HepG2 (cell line): Measurements from ENCODE around the gene ATM. TPM values are rescaled to one million over a fixed set of nuclear protein-coding genes. Genes with fewer than 3 reads are reported as not detected.

Source experiments
- ATAC-seq: fragments of 200-7000 bp; cut with Tn5 transposase; 3 replicates; pipeline ENCODE4 v1.9.1; 2020; ENCODE audit warnings: mild to moderate bottlenecking, moderate library complexity
- BruUV-seq: library from RNA; stranded (reverse); fragments of 400-500 nt; replicated peaks from 2 replicates; lab custom pipeline; 2021; lab: Mats Ljungman, UMichigan
- CTCF ChIA-PET: fragments of 300-600 bp; formaldehyde crosslinking; extraction: SDS; loops from one replicate; lab custom pipeline; 2021; ENCODE audit warnings: low total read pairs, inconsistent platforms, low intra/inter-chr PET ratio; lab: Yijun Ruan, JAX
- POLR2A ChIA-PET: fragments of 350-600 bp; sonication (Branson Sonifier 250); formaldehyde crosslinking; loops from one replicate; lab custom pipeline; 2020; ENCODE audit warnings: antibody characterized with exemption, inconsistent platforms; lab: Yijun Ruan, JAX
- DNase-seq: peaks from one replicate; pipeline ENCODE4 v3.0.0-alpha.2; 2015; ENCODE audit warnings: low spot score
- FAIRE-seq: peaks from 3 replicates; lab custom pipeline; 2011; peaks lifted over from hg19 to GRCh38; lab: Jason Lieb, UNC
- H2AFZ ChIP-seq: one replicate; pipeline ENCODE4 v1.6.1; 2011; ENCODE audit warnings: low read length, inconsistent platforms
- H3K27ac ChIP-seq: fragments of 300-600 bp; 3 replicates; pipeline ENCODE4 v1.8.0; 2011; ENCODE audit warnings: mixed run types, mild to moderate bottlenecking, mixed read lengths, low read length, inconsistent platforms; ENCODE audit not compliant: insufficient read depth; ENCODE audit errors: extremely low read length
- H3K27me3 ChIP-seq, 2 experiments: fragments of 200-600 bp in 1 of 2; 2 replicates in 1 of 2; 3 replicates in 1 of 2; pipeline versions ENCODE4 v1.6.0 to v1.8.0; 2011; ENCODE audit warnings: low read length in 2 of 2, mild to moderate bottlenecking in 2 of 2, moderate library complexity in 2 of 2, inconsistent platforms in 1 of 2; ENCODE audit not compliant: insufficient read depth in 2 of 2, control insufficient read depth in 1 of 2
- H3K36me3 ChIP-seq, 2 experiments: fragments of 200-600 bp in 1 of 2; replicated peaks in 1 of 2; 2 replicates in 1 of 2; 3 replicates in 1 of 2; pipeline versions ENCODE4 v1.5.1 to v1.8.0; 2011; ENCODE audit warnings: low read length in 2 of 2, inconsistent platforms in 1 of 2; ENCODE audit not compliant: insufficient read depth in 2 of 2, control insufficient read depth in 1 of 2
- H3K4me1 ChIP-seq: 2 replicates; pipeline ENCODE4 v1.5.1; 2012; ENCODE audit warnings: low read length, inconsistent platforms; ENCODE audit not compliant: insufficient read depth
- H3K4me2 ChIP-seq: 2 replicates; pipeline ENCODE4 v1.6.0; 2011; ENCODE audit warnings: low read depth, low read length, inconsistent platforms
- H3K4me3 ChIP-seq, 3 experiments: fragments of 200-600 bp in 1 of 3; sonication (generic), shearing (Covaris generic) in 1 of 3; replicated peaks in 1 of 3; 2 replicates each; pipeline ENCODE4 v1.5.1; 2011 to 2016; ENCODE audit warnings: low read length in 3 of 3, inconsistent platforms in 2 of 3, low read depth in 2 of 3, mild to moderate bottlenecking in 2 of 3, control low read depth in 1 of 3, mixed read lengths in 1 of 3; ENCODE audit not compliant: insufficient read depth in 1 of 3
- H3K79me2 ChIP-seq: one replicate; pipeline ENCODE4 v1.6.1; 2011; ENCODE audit warnings: low read length, inconsistent platforms; ENCODE audit not compliant: insufficient read depth
- H3K9ac ChIP-seq: 2 replicates; pipeline ENCODE4 v1.6.0; 2011; ENCODE audit warnings: mild to moderate bottlenecking, low read depth, low read length, inconsistent platforms; ENCODE audit not compliant: insufficient read depth
- H3K9me3 ChIP-seq: 2 replicates; pipeline ENCODE4 v1.5.1; 2012; ENCODE audit warnings: mild to moderate bottlenecking, low read length
- H4K20me1 ChIP-seq: 2 replicates; pipeline ENCODE4 v1.6.0; 2011; ENCODE audit warnings: inconsistent platforms, mild to moderate bottlenecking, low read length, moderate library complexity; ENCODE audit not compliant: insufficient read depth
- MATR3 ChIP-seq: sonication (generic); formaldehyde crosslinking; IDR thresholded peaks from 2 replicates; pipeline ENCODE4 v1.4.0; 2020; ENCODE audit warnings: missing genetic modification reagents
- MXI1 ChIP-seq: IDR thresholded peaks from 3 replicates; pipeline ENCODE4 v1.6.1; 2012; ENCODE audit warnings: low read depth, low read length, inconsistent platforms, borderline replicate concordance
- ZFP37 ChIP-seq: sonication (generic); formaldehyde crosslinking; IDR thresholded peaks from 2 replicates; pipeline ENCODE4 v1.4.0; 2020; ENCODE audit warnings: missing genetic modification reagents, borderline replicate concordance
- ZKSCAN5 ChIP-seq: sonication (generic); formaldehyde crosslinking; IDR thresholded peaks from 2 replicates; pipeline ENCODE4 v1.5.1; 2020; ENCODE audit warnings: mild to moderate bottlenecking, missing genetic modification reagents
- ZNF44 ChIP-seq: sonication (generic); formaldehyde crosslinking; IDR thresholded peaks from 2 replicates; pipeline ENCODE4 v1.5.1; 2020; ENCODE audit warnings: mild to moderate bottlenecking, missing genetic modification reagents
- ZNF7 ChIP-seq: IDR thresholded peaks from 2 replicates; pipeline ENCODE4 v1.6.1; 2016; ENCODE audit warnings: missing biosample characterization, missing genetic modification reagents
- ZNF746 ChIP-seq: sonication (generic); formaldehyde crosslinking; IDR thresholded peaks from 2 replicates; pipeline ENCODE4 v1.8.0; 2022; ENCODE audit warnings: mild to moderate bottlenecking, missing genetic modification reagents
- ZNF776 ChIP-seq: sonication (generic); formaldehyde crosslinking; IDR thresholded peaks from 2 replicates; pipeline ENCODE4 v1.4.0; 2020; ENCODE audit warnings: mild to moderate bottlenecking, missing genetic modification reagents
- WGBS: methylation state at CpG from one replicate; pipeline ENCODE4 v1.1.6; 2017; ENCODE audit warnings: low lambda C conversion rate; 5-methylcytosine and 5-hydroxymethylcytosine counted together
- in situ Hi-C: cut with HindIII; loops from 2 replicates; pipeline ENCODE4 v1.10.0; 2017; ENCODE audit warnings: low pct_unique_long_range_greater_than_20kb; ENCODE audit not compliant: extremely low pct_ligation_motif_present
- intact Hi-C: fragments of 100-400 bp; cut with micrococcal nuclease; formaldehyde crosslinking; loops from one replicate; pipeline ENCODE4 v1.10.0; 2022; ENCODE audit not compliant: unreplicated experiment
- polyA plus RNA-seq, 8 experiments: library from polyadenylated mRNA; depleted of rRNA in 3 of 8; stranded (reverse) in 7 of 8; unstranded in 1 of 8; fragments of >200 nt; fragmentation: Illumina TruSeq in 4 of 8; extraction: Trizol in 4 of 8; gene quantifications; 2 replicates each; pipeline versions ENCODE4 v1.2.1 to v1.2.3, GENCODE V29; 2011 to 2016; ENCODE audit warnings: low read depth in 4 of 8, missing spikeins in 1 of 8, mixed read lengths in 1 of 8; ENCODE audit not compliant: insufficient read depth in 1 of 8
- total RNA-seq, 5 experiments: library from RNA; depleted of rRNA; stranded (reverse); fragments of >200 nt; fragmentation: Illumina TruSeq; extraction: Trizol; gene quantifications; 2 replicates each; pipeline ENCODE4 v1.2.3, GENCODE V29; 2016; ENCODE audit warnings: low read depth in 1 of 5
- TF ChIP-seq, protein P1 (sequence below): sonication (generic); formaldehyde crosslinking; IDR thresholded peaks from 2 replicates; pipeline ENCODE4 v1.4.0; 2020; ENCODE audit warnings: low read depth, missing genetic modification reagents
- TF ChIP-seq, protein P2 (sequence below), 2 experiments: fragments of 450-650 bp in 1 of 2; sonication (generic) in 1 of 2; formaldehyde crosslinking in 1 of 2; IDR thresholded peaks; 2 replicates each; pipeline versions ENCODE4 v1.6.1 to v1.8.0; 2016 to 2022; ENCODE audit warnings: antibody characterized with exemption in 1 of 2, mild to moderate bottlenecking in 1 of 2, missing genetic modification reagents in 1 of 2

ATM gene
- total and polyA plus RNA-seq, 2 of the 13 experiments (the other 11 are each of a cell fraction or from before 2014, with no cell fraction given), result 40.0 to 71.6 TPM

DNA sequence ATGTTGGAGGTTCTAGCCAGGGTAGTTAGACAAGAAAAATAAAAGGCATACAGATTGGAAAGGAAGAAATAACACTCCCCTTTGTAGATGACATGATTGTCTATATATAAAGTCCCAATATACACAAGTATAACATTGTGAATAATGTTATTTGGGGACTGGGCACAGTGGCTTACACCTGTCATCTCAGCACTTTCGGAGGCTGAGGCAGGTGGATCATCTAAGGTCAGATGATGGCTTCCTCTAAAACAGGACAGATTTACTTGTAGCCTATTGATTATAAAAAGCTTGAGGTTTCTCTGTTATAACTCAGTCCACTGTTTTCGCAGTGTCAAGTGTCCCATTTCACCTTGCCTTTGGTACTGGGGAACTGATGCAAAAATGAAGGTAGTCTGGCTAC, 19.6 kb downstream of the ATM start:
- H3K27ac ChIP-seq, result no peak overlapping the region
- ATAC-seq (no peak), DNase-seq (no peak), FAIRE-seq (no peak)
- H3K79me2 ChIP-seq, result no peaks in the 10 kb centered on the region
- H4K20me1 ChIP-seq, result no peaks in the 10 kb centered on the region
- WGBS, result 100% methylated on average over 2 of the region's 2 CpGs
- H3K36me3 ChIP-seq, result peaks cover 5 to 21% of the 10 kb centered on the region in 2 experiments; a peak in 4 of 5 replicates
- H3K4me1 ChIP-seq, result peaks cover 16% of the 10 kb centered on the region
- ChIA-PET POLR2A (no interaction called here), CTCF (no interaction called here)
- TF ChIP-seq ZNF746 (CRISPR knock-in tag) (no peak), ZNF44 (no peak), MATR3 (CRISPR knock-in tag) (no peak), ZNF7 (CRISPR knock-in tag) (no peak), MXI1 (no peak), ZFP37 (CRISPR knock-in tag) (no peak), ZKSCAN5 (CRISPR knock-in tag) (no peak), ZNF776 (no peak)
- TF ChIP-seq, protein P1, sequence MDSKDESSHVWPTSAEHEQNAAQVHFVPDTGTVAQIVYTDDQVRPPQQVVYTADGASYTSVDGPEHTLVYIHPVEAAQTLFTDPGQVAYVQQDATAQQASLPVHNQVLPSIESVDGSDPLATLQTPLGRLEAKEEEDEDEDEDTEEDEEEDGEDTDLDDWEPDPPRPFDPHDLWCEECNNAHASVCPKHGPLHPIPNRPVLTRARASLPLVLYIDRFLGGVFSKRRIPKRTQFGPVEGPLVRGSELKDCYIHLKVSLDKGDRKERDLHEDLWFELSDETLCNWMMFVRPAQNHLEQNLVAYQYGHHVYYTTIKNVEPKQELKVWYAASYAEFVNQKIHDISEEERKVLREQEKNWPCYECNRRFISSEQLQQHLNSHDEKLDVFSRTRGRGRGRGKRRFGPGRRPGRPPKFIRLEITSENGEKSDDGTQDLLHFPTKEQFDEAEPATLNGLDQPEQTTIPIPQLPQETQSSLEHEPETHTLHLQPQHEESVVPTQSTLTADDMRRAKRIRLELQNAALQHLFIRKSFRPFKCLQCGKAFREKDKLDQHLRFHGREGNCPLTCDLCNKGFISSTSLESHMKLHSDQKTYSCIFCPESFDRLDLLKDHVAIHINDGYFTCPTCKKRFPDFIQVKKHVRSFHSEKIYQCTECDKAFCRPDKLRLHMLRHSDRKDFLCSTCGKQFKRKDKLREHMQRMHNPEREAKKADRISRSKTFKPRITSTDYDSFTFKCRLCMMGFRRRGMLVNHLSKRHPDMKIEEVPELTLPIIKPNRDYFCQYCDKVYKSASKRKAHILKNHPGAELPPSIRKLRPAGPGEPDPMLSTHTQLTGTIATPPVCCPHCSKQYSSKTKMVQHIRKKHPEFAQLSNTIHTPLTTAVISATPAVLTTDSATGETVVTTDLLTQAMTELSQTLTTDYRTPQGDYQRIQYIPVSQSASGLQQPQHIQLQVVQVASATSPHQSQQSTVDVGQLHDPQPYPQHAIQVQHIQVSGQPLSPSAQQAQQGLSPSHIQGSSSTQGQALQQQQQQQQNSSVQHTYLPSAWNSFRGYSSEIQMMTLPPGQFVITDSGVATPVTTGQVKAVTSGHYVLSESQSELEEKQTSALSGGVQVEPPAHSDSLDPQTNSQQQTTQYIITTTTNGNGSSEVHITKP (CRISPR knock-in tag), result no peak
- TF ChIP-seq, protein P2, sequence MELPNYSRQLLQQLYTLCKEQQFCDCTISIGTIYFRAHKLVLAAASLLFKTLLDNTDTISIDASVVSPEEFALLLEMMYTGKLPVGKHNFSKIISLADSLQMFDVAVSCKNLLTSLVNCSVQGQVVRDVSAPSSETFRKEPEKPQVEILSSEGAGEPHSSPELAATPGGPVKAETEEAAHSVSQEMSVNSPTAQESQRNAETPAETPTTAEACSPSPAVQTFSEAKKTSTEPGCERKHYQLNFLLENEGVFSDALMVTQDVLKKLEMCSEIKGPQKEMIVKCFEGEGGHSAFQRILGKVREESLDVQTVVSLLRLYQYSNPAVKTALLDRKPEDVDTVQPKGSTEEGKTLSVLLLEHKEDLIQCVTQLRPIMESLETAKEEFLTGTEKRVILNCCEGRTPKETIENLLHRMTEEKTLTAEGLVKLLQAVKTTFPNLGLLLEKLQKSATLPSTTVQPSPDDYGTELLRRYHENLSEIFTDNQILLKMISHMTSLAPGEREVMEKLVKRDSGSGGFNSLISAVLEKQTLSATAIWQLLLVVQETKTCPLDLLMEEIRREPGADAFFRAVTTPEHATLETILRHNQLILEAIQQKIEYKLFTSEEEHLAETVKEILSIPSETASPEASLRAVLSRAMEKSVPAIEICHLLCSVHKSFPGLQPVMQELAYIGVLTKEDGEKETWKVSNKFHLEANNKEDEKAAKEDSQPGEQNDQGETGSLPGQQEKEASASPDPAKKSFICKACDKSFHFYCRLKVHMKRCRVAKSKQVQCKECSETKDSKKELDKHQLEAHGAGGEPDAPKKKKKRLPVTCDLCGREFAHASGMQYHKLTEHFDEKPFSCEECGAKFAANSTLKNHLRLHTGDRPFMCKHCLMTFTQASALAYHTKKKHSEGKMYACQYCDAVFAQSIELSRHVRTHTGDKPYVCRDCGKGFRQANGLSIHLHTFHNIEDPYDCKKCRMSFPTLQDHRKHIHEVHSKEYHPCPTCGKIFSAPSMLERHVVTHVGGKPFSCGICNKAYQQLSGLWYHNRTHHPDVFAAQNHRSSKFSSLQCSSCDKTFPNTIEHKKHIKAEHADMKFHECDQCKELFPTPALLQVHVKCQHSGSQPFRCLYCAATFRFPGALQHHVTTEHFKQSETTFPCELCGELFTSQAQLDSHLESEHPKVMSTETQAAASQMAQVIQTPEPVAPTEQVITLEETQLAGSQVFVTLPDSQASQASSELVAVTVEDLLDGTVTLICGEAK (IDR thresholded peaks at IDR 0.05), result no peak
- TF ChIP-seq, protein P2 (CRISPR knock-in tag; IDR thresholded peaks at IDR 0.05), result no peak
- no peak overlapping the region for H3K4me3 ChIP-seq
- intact Hi-C loops (no loop called here), in situ Hi-C loops (no loop called here)
- no peaks in the 10 kb centered on the region for H3K9me3 ChIP-seq
- no TSS peak for BruUV-seq
- H2AFZ ChIP-seq, result no peak overlapping the region
- H3K4me2 ChIP-seq, result no peak overlapping the region
- H3K9ac ChIP-seq, result no peak overlapping the region
- H3K27me3 ChIP-seq, result no peaks in the 10 kb centered on the region
